ENCODE measurements around the gene CMC2.

CMC2 gene

GRCh38 chr16:81001330-81001729 is 5.4 kb downstream of the CMC2 start:
- DNase-seq, result no peak

- no peak for DNase-seq
These were observed 5.8 kb downstream of the CMC2 start for GRCh38 chr16:81000873-81001272.

- DNase-seq, result no peak
These were observed 8.6 kb downstream of the CMC2 start for GRCh38 chr16:80997964-80998620.

- DNase-seq, result no peak
These were observed 9.4 kb downstream of the CMC2 start for GRCh38 chr16:80997139-80997798.

- no peak for DNase-seq
These were observed 10.0 kb downstream of the CMC2 start for GRCh38 chr16:80996688-80997138.

- DNase-seq, result no peak
These were observed 12.2 kb downstream of the CMC2 start for GRCh38 chr16:80994451-80994850.

GRCh38 chr16:80993834-80994233 is 12.9 kb downstream of the CMC2 start:
- no peak for DNase-seq

GRCh38 chr16:80993307-80993706 is 13.4 kb downstream of the CMC2 start:
- DNase-seq, result no peak

- DNase-seq, result no peak
These were observed 13.9 kb downstream of the CMC2 start for GRCh38 chr16:80992676-80993293.

- no peak for DNase-seq
These were observed 14.8 kb downstream of the CMC2 start for GRCh38 chr16:80991792-80992430.

- no peak for DNase-seq
These were observed 15.7 kb downstream of the CMC2 start for GRCh38 chr16:80990978-80991377.

- no peak for DNase-seq
These were observed 16.1 kb downstream of the CMC2 start for GRCh38 chr16:80990577-80990976.

GRCh38 chr16:80989801-80990200 is 16.9 kb downstream of the CMC2 start:
- no peak for DNase-seq

GRCh38 chr16:80988756-80989155 is 17.9 kb downstream of the CMC2 start:
- DNase-seq, result no peak

- DNase-seq, result no peak
These were observed 20.1 kb downstream of the CMC2 start for GRCh38 chr16:80986557-80986956.

GRCh38 chr16:80985611-80986010 is 21.1 kb downstream of the CMC2 start:
- DNase-seq, result no peak

- no peak for DNase-seq
These were observed 22.4 kb downstream of the CMC2 start for GRCh38 chr16:80984124-80984892.

- DNase-seq, result no peak
These were observed 24.0 kb downstream of the CMC2 start for GRCh38 chr16:80982646-80983045.

GRCh38 chr16:80981103-80981502 is 25.6 kb downstream of the CMC2 start:
- DNase-seq, result no peak

GRCh38 chr16:80976946-80977345 is 29.7 kb downstream of the CMC2 start:
- no peak for DNase-seq

- DNase-seq, result no peak
These were observed 31.9 kb downstream of the CMC2 start for GRCh38 chr16:80974649-80975376.

- DNase-seq, result no peak
These were observed 32.7 kb downstream of the CMC2 start for GRCh38 chr16:80973991-80974390.

Measured in KG1 (cell line).